Measurements from ENCODE around the gene RNF121.
"Not testable (repeated sequence)": the region's sequence is repeated elsewhere in the genome, so short reads cannot be mapped to it uniquely, and the experiment has no call there.

Gene RNF121

DNA sequence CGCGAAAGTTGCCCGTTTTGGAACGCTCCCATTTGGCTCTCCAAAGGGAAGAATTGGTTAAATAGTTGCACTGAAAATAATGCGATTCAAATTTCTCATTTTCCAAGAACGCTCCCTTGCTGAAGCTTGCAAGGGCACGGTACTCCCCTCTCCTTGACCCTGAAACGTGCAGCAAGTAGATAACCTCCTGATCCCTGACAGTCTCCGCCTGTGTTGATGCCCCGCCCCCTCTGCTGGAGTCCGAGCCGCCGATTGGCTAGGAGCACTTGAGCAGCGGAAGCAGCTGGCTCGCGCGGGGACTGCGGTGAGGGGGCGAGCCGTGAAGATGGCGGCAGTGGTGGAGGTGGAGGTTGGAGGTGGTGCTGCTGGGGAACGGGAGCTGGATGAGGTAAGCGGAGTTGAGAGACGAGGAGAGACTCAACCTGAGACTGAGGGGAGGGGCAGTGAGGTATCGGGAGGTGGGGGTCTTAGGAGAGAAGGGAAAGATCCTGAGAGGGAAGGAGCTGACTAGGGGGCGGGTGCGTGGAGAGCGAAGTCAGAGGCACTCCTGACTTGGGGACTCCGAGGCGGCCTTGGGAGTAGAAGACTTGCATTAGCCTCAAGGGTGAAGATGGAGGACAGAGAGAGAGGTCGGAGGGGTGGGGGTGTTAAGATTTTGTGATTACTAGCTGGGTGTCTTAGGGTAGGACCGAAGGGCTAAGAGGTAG is at the start of gene RNF121:
TSS of gene RNF121 (plus strand) at position 310 of the 707 bp plus-strand sequence. CDS start at position 326, 16 bp downstream.
- DNase-seq: peak; percentile 98

DNA sequence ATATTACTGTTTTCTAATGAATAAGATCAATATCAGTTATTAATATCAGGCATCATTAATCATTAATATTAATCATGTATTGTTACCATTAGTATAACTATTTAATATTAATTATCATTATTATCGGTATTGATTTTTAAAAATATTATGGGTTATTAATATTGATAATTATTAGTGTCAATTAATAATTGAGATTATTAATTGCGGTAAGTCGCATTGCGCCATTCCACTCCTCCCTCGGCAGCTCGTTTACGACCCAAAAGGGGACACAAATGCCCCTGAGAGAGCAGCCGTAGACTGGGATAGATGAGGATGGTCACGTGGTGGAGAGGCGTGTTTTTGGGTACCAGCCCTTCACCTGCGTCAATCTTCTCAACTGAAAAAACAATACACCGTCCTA is 43.0 kb upstream of the RNF121 start:
- not testable (repeated sequence) for DNase-seq

GRCh38 chr11:71888335-71889010 is 40.4 kb upstream of the RNF121 start:
- DNase-seq: not testable (repeated sequence)

GRCh38 chr11:71889181-71889872 is 39.5 kb upstream of the RNF121 start:
- DNase-seq: not testable (repeated sequence)

DNA sequence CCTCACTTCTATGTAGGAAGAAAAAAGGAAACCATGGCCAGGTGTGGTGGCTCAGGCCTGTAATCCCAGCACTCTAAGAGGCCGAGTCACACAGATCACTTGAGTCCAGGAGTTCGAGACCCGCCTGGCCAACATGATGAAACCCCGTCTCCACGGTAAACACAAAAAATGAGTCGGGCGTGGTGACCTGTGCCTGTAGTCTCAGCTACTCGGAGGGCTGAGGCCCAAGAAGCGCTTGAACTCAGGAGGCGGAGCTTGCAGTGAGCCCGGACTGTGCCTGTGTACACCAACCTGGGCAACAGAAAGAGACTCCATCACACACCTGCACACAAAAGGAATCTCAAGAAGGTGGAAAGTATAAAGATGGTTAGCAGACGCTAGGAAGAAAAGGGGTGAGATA is 32.9 kb upstream of the RNF121 start:
- DNase-seq: no peak

DNA sequence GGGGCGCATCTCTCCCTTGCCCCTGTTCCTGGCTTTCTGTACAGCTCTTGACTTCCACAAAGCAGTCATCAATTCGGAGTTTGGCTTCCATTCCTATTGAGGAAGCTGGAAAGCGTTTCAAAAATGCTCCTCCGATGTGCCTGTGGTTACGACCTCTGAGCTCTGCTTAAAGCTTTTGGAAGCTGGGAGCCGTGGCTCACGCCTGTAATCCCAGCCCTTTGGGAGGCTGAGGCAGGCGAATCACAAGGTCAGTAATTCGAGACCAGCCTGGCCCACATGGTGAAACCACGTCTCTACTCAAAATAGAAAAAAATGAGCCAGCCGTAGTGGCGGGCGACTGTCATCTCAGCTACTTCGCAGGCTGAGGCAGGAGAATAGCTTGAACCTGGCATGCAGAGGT is 27.7 kb upstream of the RNF121 start:
- peak; percentile 25 for DNase-seq

DNA sequence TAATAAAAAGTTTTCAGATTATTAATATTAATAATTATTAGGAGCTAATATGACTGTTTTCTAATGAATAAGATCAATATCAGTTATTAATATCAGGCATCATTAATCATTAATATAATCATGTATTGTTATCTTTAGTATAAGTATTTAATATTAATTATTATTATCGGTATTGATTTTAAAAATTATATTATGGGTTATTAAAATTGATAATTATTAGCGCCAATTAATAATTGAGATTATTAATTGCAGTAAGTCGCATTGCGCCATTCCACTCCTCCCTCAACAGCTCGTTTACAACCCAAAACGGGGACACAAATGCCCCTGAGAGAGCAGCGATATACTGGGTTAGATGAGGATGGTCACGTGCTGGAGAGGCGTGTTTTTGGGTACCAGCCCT is 20.6 kb upstream of the RNF121 start:
- DNase-seq: no peak

- not testable (repeated sequence) for DNase-seq
Observed at GRCh38 chr11:71910775-71911174, 18.1 kb upstream of the RNF121 start.

- DNase-seq: not testable (repeated sequence)
Observed at GRCh38 chr11:71911321-71911985, 17.4 kb upstream of the RNF121 start.

DNA sequence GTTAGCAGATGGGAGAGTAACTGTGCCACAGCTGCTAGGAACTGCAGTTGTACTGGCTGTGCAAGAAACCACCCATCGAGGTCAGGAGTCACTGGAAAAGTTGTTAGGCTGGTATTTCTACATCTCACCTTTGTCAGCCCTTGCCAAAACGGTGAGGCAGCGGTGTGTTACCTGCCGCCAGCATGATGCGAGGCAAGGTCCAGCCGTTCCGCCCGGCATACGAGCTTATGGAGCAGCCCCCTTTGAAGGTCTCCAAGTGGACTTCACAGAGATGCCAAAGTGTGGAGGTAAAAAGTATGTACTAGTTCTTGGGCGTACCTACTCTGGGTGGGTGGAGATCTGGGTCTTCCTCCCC is 16.9 kb upstream of the RNF121 start:
- DNase-seq: not testable (repeated sequence)

GRCh38 chr11:71913756-71914526 is 14.9 kb upstream of the RNF121 start:
- no peak for DNase-seq

- DNase-seq: no peak
Observed at GRCh38 chr11:71914617-71915189, 14.1 kb upstream of the RNF121 start.

DNA sequence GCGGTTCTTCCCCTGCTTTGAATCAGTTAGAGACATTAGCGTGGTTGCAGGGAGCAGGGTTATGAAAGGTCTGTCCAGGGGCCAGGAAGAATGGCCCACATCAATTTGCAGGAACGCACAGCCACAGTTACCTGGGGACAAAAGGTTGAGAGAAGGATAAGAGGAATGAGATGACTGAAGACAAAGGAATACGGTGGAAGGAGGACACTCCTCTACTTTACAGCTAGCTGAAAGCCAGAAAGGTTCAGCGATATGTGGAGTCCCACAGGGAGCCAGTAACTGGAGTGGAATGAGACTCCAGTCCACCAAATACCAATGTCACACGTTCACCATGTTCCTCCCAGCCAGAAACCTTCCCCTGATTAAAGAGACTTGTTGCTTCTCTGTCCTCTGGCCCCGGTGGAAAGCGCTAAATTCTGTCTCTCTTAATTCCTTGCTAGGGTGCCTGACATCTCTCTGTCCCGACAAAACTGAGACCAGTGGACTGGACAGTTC is 11.2 kb upstream of the RNF121 start:
- DNase-seq: no peak

DNA sequence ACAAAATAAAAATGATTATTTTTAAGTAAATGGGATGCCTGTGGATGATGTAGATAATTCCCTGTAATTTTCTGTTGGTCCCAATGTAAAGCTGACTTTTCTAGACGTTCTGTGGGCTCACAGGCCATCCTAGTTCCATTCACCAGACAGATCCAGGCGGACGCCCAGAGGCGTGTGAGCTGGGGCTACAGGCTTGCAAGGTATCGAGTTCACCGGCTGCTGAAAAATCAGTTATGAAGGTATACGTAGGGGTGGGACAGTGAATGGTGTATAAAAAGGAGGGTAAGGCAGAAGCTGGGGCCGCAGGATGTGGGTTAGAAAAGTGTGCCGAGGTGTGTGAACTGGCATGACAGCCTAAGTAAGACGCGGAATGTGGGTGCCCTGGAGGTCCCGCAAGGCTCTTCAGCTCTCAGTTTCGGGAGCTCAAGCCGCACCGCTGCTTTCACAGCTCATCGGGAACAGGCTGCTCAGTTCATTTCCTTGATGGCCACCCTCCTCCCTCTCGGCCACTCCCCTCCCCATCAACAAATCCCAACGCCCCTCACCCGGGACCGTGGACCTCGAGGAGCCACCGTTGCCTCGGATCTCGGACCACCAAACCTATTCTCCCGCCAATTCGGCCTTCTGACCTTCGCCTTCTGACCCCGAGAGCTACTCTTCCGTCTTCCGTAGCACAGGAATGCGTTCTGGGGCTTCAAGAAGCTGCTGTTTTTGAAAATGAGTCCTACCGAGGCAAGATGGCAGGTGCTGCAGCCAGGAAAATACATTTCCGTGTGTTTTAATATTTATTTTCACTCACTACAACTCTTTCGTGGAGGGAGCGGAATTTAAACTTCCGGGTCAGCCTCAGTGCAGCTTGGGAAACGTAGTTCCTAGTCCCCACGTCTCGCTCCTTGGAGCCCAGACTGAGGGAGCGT is 768 bp upstream of the RNF121 start, which contains the start of gene XNDC1N:
TSS of gene XNDC1N (minus strand) at position 775 of the 917 bp plus-strand sequence. CDS start 5,241 bp downstream, outside the sequence.
- peak; percentile 20 for DNase-seq

DNA sequence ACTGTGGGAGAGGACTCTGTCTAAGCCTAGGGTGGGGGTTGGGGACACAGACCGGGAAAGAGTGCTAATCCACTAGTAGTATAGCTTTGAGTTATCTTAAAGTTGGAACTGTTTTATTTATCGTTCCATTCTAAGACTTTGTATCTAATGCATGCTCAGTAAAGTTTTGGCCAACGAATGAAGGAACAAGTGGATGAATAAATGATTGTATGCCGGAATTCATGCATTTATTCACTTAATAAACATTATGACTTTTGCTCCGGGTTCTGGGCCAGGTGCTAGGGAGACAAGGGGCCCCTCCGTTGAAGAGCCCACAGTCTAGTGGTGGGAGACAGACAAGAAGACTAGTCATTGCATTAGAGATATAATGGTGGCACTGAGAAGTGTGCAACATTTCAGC is 645 bp downstream of the RNF121 start:
- no peak for DNase-seq

- no peak for DNase-seq
Observed at GRCh38 chr11:71930556-71931244, 1.9 kb downstream of the RNF121 start.

GRCh38 chr11:71931245-71931602 is 2.4 kb downstream of the RNF121 start:
- no peak for DNase-seq

GRCh38 chr11:71933141-71933933 is 4.5 kb downstream of the RNF121 start:
- DNase-seq: no peak

DNA sequence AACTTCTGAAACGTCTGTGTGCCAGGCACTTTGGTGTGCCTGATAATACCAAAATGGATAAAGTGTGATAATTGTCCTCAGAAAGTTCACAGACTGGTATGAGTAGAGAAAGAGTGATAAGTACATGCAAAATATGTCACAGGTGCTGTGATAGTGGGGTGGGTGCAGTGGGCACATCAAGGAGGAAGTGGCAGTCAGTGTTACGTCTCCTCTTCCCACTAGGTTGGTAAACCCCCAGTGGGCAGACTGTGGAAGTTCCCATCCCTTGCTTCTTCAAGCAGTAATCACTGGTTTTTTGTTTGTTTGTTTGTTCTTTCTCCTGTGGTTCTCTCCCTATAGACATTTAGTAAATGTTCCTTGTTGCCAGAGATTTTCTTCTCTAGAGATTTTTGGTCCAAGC is 5.4 kb downstream of the RNF121 start:
- DNase-seq: no peak

Measured in femur (tissue), 1 donor.